ENCODE results near the gene FSCB.

DNA sequence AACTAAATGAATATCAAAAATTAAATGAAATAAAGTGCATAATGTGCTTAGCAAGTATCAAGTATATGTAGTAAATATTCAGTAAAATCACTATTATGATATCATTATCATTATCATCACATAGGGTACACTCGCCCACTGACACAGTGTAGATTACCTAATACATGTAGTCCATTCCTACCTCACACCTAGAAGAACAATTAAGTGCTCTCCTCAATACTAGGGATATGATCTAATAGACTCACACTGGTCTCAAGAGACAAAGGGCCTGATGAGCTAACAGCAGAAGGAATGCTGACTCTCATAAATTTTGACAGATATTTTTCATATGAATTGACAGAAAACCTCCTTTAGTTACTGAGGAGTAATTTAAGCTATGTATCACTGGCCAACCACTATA, 29.1 kb downstream of the FSCB start:
- TF ChIP-seq EZH2 (IDR thresholded peaks at IDR 0.05) (no peak), POLR2AphosphoS5 (IDR thresholded peaks at IDR 0.05; ENCODE audit: borderline replicate concordance, low read depth, low read length) (no peak)
